Smooth muscle cell (in vitro differentiated cells): Measurements from ENCODE around the gene MOCS3. TPM values are rescaled to one million over a fixed set of nuclear protein-coding genes. Genes with fewer than 3 reads are reported as not detected.

Experiments
- DNase-seq: peaks from one replicate; lab custom pipeline; 2025; ENCODE audit not compliant: unreplicated experiment; lab: John Stamatoyannopoulos, UW
- H2AFZ ChIP-seq: fragments of 200-600 bp; sonication (generic); 2 replicates; pipeline ENCODE4 v1.6.0; 2016; ENCODE audit warnings: antibody characterized with exemption, low read depth, mild to moderate bottlenecking
- H3F3A ChIP-seq: fragments of 200-600 bp; sonication (generic); 2 replicates; pipeline ENCODE4 v1.6.0; 2017; ENCODE audit warnings: antibody characterized with exemption, low read depth
- H3K27ac ChIP-seq: fragments of 200-600 bp; sonication (generic); 2 replicates; pipeline ENCODE4 v1.5.1; 2016; ENCODE audit warnings: low read depth, mild to moderate bottlenecking
- H3K27me3 ChIP-seq: fragments of 200-600 bp; sonication (generic); 2 replicates; pipeline ENCODE4 v1.6.1; 2016; ENCODE audit warnings: low read depth, mild to moderate bottlenecking
- H3K36me3 ChIP-seq: fragments of 200-600 bp; sonication (generic); 2 replicates; pipeline ENCODE4 v1.5.1; 2016; ENCODE audit warnings: low read depth
- H3K4me1 ChIP-seq: fragments of 200-600 bp; sonication (generic); 2 replicates; pipeline ENCODE4 v1.5.1; 2016; ENCODE audit warnings: low read depth
- H3K4me2 ChIP-seq: fragments of 200-600 bp; sonication (generic); 2 replicates; pipeline ENCODE4 v1.6.0; 2016; ENCODE audit warnings: mild to moderate bottlenecking
- H3K4me3 ChIP-seq: fragments of 200-600 bp; sonication (generic); 2 replicates; pipeline ENCODE4 v1.5.1; 2016; ENCODE audit warnings: mild to moderate bottlenecking
- H3K79me2 ChIP-seq: fragments of 200-600 bp; sonication (generic); 2 replicates; pipeline ENCODE4 v1.6.0; 2016; ENCODE audit warnings: low read depth, mild to moderate bottlenecking
- H3K9ac ChIP-seq: fragments of 200-600 bp; sonication (generic); 2 replicates; pipeline ENCODE4 v1.6.0; 2016; ENCODE audit warnings: low read depth
- H3K9me3 ChIP-seq: fragments of 200-600 bp; sonication (generic); replicated peaks from 2 replicates; pipeline ENCODE4 v1.5.1; 2016; ENCODE audit warnings: low read depth
- H4K20me1 ChIP-seq: fragments of 200-600 bp; sonication (generic); 2 replicates; pipeline ENCODE4 v1.6.0; 2016; ENCODE audit warnings: low read depth
- CTCF ChIP-seq: fragments of 200-600 bp; sonication (generic); IDR thresholded peaks from 2 replicates; pipeline ENCODE4 v1.5.1; 2017; ENCODE audit warnings: borderline replicate concordance, mild to moderate bottlenecking, antibody characterized with exemption; ENCODE audit not compliant: insufficient read depth, poor library complexity, severe bottlenecking
- WGBS: methylation state at CpG from one replicate; pipeline ENCODE4 v1.1.7; 2016; ENCODE audit warnings: low lambda C conversion rate; 5-methylcytosine and 5-hydroxymethylcytosine counted together
- polyA plus RNA-seq: library from polyadenylated mRNA; unstranded; fragments of >200 nt; fragmentation: Nextera tagmentation; extraction: Ambion mirVana; gene quantifications from 2 replicates; pipeline ENCODE4 v1.2.1, GENCODE V29; 2016
- total RNA-seq: library from RNA; depleted of rRNA; stranded (reverse); fragments of >200 nt; gene quantifications from 2 replicates; pipeline ENCODE4 v1.2.3, GENCODE V29; 2014

The MOCS3 gene
- total RNA-seq = 3.7 and 5.2 TPM in 2 replicates
- polyA plus RNA-seq = 3.2 and 3.7 TPM in 2 replicates

- peaks cover 54% of the 10 kb centered on the region for H4K20me1 ChIP-seq
- H3K79me2 ChIP-seq = peaks cover 67% of the 10 kb centered on the region
- peak within 1 kb of the TSS; percentile 95 for H3K4me3 ChIP-seq
- H3K9ac ChIP-seq = peak within 1 kb of the TSS; percentile 99
- 5% methylated on average over 67 of the region's 67 CpGs for WGBS
- H3K27ac ChIP-seq = peak within 1 kb of the TSS; percentile 95
- H3K4me2 ChIP-seq = peak within 1 kb of the TSS; percentile 95
- H3K36me3 ChIP-seq = peaks cover 9% of the 10 kb centered on the region
- TF ChIP-seq CTCF = no peak
- peak within 1 kb of the TSS; percentile 50 for H2AFZ ChIP-seq
- H3K4me1 ChIP-seq = peaks cover 27% of the 10 kb centered on the region
- H3K27me3 ChIP-seq = no peaks in the 10 kb centered on the region
- DNase-seq = peak; percentile 79
- H3K9me3 ChIP-seq = no peaks in the 10 kb centered on the region
- no peaks in the 10 kb centered on the region for H3F3A ChIP-seq
These were observed at the start of gene MOCS3 for GRCh38 chr20:50958615-50959542. TSS of gene MOCS3 (plus strand) at chr20:50958818. CDS start at chr20:50958843, 25 bp downstream.

GRCh38 chr20:50909413-50909812, 49.2 kb upstream of the MOCS3 start:
- peaks cover 30% of the 10 kb centered on the region for H3F3A ChIP-seq

GRCh38 chr20:50911030-50911429, 47.6 kb upstream of the MOCS3 start:
- H4K20me1 ChIP-seq = peaks cover 100% of the 10 kb centered on the region
- no peak for TF ChIP-seq CTCF

More at GRCh38 chr20:50909413-50909812, 49.2 kb upstream of the MOCS3 start:
- WGBS = 91% methylated on average over 3 of the region's 3 CpGs
- peaks cover 100% of the 10 kb centered on the region for H3K79me2 ChIP-seq
- H3K4me1 ChIP-seq = peaks cover 9% of the 10 kb centered on the region
- no peak overlapping the region for H2AFZ ChIP-seq
- no peak overlapping the region for H3K4me2 ChIP-seq
- H3K27me3 ChIP-seq = no peaks in the 10 kb centered on the region
- no peak overlapping the region for H3K9ac ChIP-seq
- no peak overlapping the region for H3K4me3 ChIP-seq
- H3K27ac ChIP-seq = no peak overlapping the region
- no peaks in the 10 kb centered on the region for H3K9me3 ChIP-seq
- TF ChIP-seq CTCF = no peak
- H3K36me3 ChIP-seq = no peaks in the 10 kb centered on the region
- peaks cover 100% of the 10 kb centered on the region for H4K20me1 ChIP-seq
- no peak for DNase-seq

More at GRCh38 chr20:50911030-50911429, 47.6 kb upstream of the MOCS3 start:
- Histone ChIP-seq H3K4me2 (no peak overlapping the region), H3K36me3 (no peaks in the 10 kb centered on the region), H3K4me1 (peaks cover 23% of the 10 kb centered on the region), H3K27me3 (no peaks in the 10 kb centered on the region), H3F3A (peaks cover 30% of the 10 kb centered on the region), H3K9me3 (no peaks in the 10 kb centered on the region), H2AFZ (no peak overlapping the region), H3K9ac (no peak overlapping the region), H3K4me3 (no peak overlapping the region), H3K27ac (peak overlapping the region; percentile 48), H3K79me2 (peaks cover 100% of the 10 kb centered on the region)
- no peak for DNase-seq
- 72% methylated on average over 3 of the region's 3 CpGs for WGBS
